MM.1S (cell line): Measurements from ENCODE around the gene ALAS2.
"Not testable (repeated sequence)": the region's sequence is repeated elsewhere in the genome, so short reads cannot be mapped to it uniquely, and the experiment has no call there.

ENCODE experiments used
- DNase-seq: peaks from one replicate; pipeline ENCODE4 v3.0.0-alpha.2; 2015
- H2AFZ ChIP-seq: fragments of 300-600 bp; sonication (generic); 2 replicates; pipeline ENCODE4 v1.6.0; 2016; ENCODE audit warnings: antibody characterized with exemption, low read length
- H3F3A ChIP-seq: fragments of 300-600 bp; sonication (generic); 2 replicates; pipeline ENCODE4 v1.6.1; 2016; ENCODE audit warnings: mild to moderate bottlenecking, antibody characterized with exemption, low read length, moderate library complexity, mixed read lengths; ENCODE audit not compliant: insufficient read depth
- H3K27ac ChIP-seq: fragments of 300-600 bp; sonication (generic); 2 replicates; pipeline ENCODE4 v1.5.1; 2016; ENCODE audit warnings: mild to moderate bottlenecking, low read length
- H3K27me3 ChIP-seq: fragments of 300-600 bp; sonication (generic); replicated peaks from 2 replicates; pipeline ENCODE4 v1.6.0; 2016; ENCODE audit warnings: low read length; ENCODE audit not compliant: insufficient read depth
- H3K36me3 ChIP-seq: fragments of 300-600 bp; sonication (generic); replicated peaks from 2 replicates; pipeline ENCODE4 v1.6.1; 2016; ENCODE audit warnings: mild to moderate bottlenecking, low read length, mixed read lengths; ENCODE audit not compliant: insufficient read depth
- H3K4me1 ChIP-seq: fragments of 300-600 bp; sonication (generic); 2 replicates; pipeline ENCODE4 v1.6.1; 2016; ENCODE audit warnings: low read length, mixed read lengths
- H3K4me2 ChIP-seq: fragments of 300-600 bp; sonication (generic); 2 replicates; pipeline ENCODE4 v1.6.0; 2016; ENCODE audit warnings: low read depth, low read length
- H3K4me3 ChIP-seq: fragments of 300-600 bp; sonication (generic); 2 replicates; pipeline ENCODE4 v1.5.1; 2016; ENCODE audit warnings: low read length, mixed read lengths
- H3K79me2 ChIP-seq: fragments of 300-600 bp; sonication (generic); 2 replicates; pipeline ENCODE4 v1.6.1; 2016; ENCODE audit warnings: mixed run types, low read length, mixed read lengths
- H3K9ac ChIP-seq: fragments of 300-600 bp; sonication (generic); 2 replicates; pipeline ENCODE4 v1.6.1; 2016; ENCODE audit warnings: low read length, mixed read lengths
- H3K9me2 ChIP-seq: fragments of 300-600 bp; sonication (generic); replicated peaks from 2 replicates; pipeline ENCODE4 v1.6.1; 2016; ENCODE audit warnings: mild to moderate bottlenecking, low read length, mixed read lengths; ENCODE audit not compliant: insufficient read depth
- H3K9me3 ChIP-seq: fragments of 300-600 bp; sonication (generic); replicated peaks from 2 replicates; pipeline ENCODE4 v1.6.1; 2016; ENCODE audit warnings: mild to moderate bottlenecking, low read length, mixed read lengths; ENCODE audit not compliant: insufficient read depth
- H4K20me1 ChIP-seq: fragments of 300-600 bp; sonication (generic); 2 replicates; pipeline ENCODE4 v1.6.1; 2016; ENCODE audit warnings: mild to moderate bottlenecking, low read length, moderate library complexity, mixed read lengths; ENCODE audit not compliant: insufficient read depth
- CTCF ChIP-seq: fragments of 300-600 bp; sonication (generic); IDR thresholded peaks from 2 replicates; pipeline ENCODE4 v1.5.1; 2016; ENCODE audit warnings: antibody characterized with exemption, low read length, mixed read lengths
- EZH2 ChIP-seq: fragments of 300-600 bp; sonication (generic); optimal IDR thresholded peaks from 2 replicates; pipeline ENCODE3; 2017; ENCODE audit warnings: low read depth, mild to moderate bottlenecking, antibody characterized with exemption, low read length, mixed read lengths
- EZH2phosphoT487 ChIP-seq: fragments of 300-600 bp; sonication (generic); IDR thresholded peaks from 2 replicates; pipeline ENCODE4 v1.6.1; 2018; ENCODE audit warnings: antibody characterized with exemption, low read length

The ALAS2 gene

DNA sequence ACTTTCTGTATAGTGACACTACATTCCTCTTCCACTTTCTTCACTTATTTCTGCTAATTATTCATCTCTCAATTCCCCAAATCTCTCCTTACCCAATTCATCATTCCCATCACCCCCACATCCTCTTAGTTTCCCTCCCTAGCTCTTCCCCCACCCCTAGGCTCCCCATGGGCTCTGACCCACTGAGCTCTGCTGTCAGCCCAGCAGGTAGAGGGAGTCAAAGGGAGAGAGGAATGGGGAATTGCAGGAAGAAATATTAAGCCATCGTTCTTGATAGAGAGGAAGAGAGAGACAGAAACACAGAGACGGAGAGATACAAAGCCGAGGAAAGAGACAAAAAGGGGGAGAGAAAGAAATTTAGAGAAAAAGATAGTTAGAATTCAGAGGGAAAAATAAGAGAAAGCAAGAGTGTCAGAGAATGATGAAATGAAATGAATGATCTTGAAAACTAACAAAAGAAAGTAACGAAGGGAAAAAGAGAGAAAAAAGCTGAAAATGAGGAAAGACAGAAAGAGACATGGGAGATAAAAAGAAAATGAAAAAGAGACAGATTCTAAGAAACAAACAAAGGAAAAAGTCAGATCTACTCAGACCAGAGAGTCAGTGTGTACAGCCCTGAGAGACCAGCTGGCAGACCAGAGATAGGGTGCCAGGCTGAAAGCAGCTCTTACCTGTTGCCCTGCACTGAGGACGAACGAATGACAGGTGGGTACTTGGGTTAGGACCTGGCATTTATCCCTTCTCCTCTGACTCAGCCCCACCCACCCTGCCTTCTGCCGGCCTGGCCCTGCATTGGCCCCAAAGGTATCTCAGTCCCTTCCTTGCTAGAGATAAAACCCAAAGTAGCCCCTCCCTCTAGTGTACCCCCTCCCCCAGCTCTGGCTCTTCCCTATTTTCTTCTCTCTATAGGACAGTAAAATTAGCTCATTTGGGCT, at the start of gene ALAS2:
TSS of gene ALAS2 (minus strand) at position 707 of the 935 bp plus-strand sequence. CDS start 4,977 bp downstream, outside the sequence.
- H4K20me1 ChIP-seq = no peaks in the 10 kb centered on the region
- no peak within 1 kb of the TSS for H3K4me3 ChIP-seq
- H3K79me2 ChIP-seq = no peaks in the 10 kb centered on the region
- no peaks in the 10 kb centered on the region for H3K9me3 ChIP-seq
- no peaks in the 10 kb centered on the region for H3F3A ChIP-seq
- no peak within 1 kb of the TSS for H2AFZ ChIP-seq
- H3K9me2 ChIP-seq = no peaks in the 10 kb centered on the region
- H3K27me3 ChIP-seq = no peaks in the 10 kb centered on the region
- no peak within 1 kb of the TSS for H3K27ac ChIP-seq
- no peaks in the 10 kb centered on the region for H3K4me1 ChIP-seq
- DNase-seq = no peak
- no peak within 1 kb of the TSS for H3K9ac ChIP-seq
- no peaks in the 10 kb centered on the region for H3K36me3 ChIP-seq
- H3K4me2 ChIP-seq = no peak within 1 kb of the TSS
- TF ChIP-seq EZH2 (no peak), EZH2phosphoT487 (no peak), CTCF (no peak)

DNA sequence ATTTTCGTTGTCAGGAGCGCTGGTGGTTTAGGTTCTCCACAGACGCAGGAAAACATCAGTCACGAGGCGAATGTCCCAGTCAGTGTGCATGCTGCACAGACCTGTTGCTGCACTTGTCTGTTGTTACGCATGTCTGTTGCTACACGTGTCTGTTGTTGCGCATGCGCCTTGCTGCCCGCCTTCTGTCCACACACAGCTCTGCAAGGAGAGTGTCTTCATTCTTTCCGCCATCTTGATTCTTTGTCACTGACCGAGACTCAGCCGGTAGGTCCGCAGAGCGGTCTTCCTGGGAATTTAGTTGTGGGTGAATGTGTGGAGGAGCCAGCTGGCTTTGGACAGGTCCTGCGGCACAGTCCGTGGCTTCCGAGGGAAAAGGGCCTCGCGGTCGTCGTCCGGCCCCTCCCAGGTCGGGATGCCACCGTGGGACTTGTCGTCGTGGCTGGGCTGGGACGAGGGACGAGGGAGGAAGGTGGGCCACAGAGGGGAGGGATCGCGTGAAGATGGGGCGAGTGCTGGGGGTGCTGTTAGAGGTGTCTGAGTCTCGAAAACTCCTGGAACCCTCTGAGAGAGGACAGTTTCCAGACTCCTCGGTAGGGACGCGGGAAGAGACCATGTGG, 44.2 kb upstream of the ALAS2 start, which contains the start of gene PAGE2B:
TSS of gene PAGE2B (plus strand) at position 180 of the 617 bp plus-strand sequence. CDS start 1,012 bp downstream, outside the sequence.
- H3K4me2 ChIP-seq = no peak within 1 kb of the TSS
- no peaks in the 10 kb centered on the region for H3K79me2 ChIP-seq
- no peaks in the 10 kb centered on the region for H3K36me3 ChIP-seq
- TF ChIP-seq EZH2phosphoT487 = no peak
- TF ChIP-seq CTCF = no peak
- TF ChIP-seq EZH2 = no peak
- no peaks in the 10 kb centered on the region for H3K9me2 ChIP-seq
- no peak within 1 kb of the TSS for H3K9ac ChIP-seq
- no peak within 1 kb of the TSS for H3K27ac ChIP-seq
- no peaks in the 10 kb centered on the region for H3F3A ChIP-seq
- no peaks in the 10 kb centered on the region for H4K20me1 ChIP-seq
- no peaks in the 10 kb centered on the region for H3K9me3 ChIP-seq
- no peaks in the 10 kb centered on the region for H3K4me1 ChIP-seq
- H3K27me3 ChIP-seq = no peaks in the 10 kb centered on the region
- no peak for DNase-seq
- no peak within 1 kb of the TSS for H3K4me3 ChIP-seq
- no peak within 1 kb of the TSS for H2AFZ ChIP-seq

- DNase-seq = no peak
- H4K20me1 ChIP-seq = no peaks in the 10 kb centered on the region
- H3K36me3 ChIP-seq = no peaks in the 10 kb centered on the region
- TF ChIP-seq CTCF (no peak), EZH2 (no peak), EZH2phosphoT487 (no peak)
- no peaks in the 10 kb centered on the region for H3K9me3 ChIP-seq
- H3K4me3 ChIP-seq = no peak overlapping the region
- H3K4me2 ChIP-seq = no peak overlapping the region
- H3K4me1 ChIP-seq = no peaks in the 10 kb centered on the region
- no peak overlapping the region for H3K27ac ChIP-seq
- no peaks in the 10 kb centered on the region for H3K27me3 ChIP-seq
- no peak overlapping the region for H2AFZ ChIP-seq
- no peak overlapping the region for H3K9ac ChIP-seq
- H3F3A ChIP-seq = no peaks in the 10 kb centered on the region
- no peaks in the 10 kb centered on the region for H3K9me2 ChIP-seq
- H3K79me2 ChIP-seq = no peaks in the 10 kb centered on the region
Measured at GRCh38 chrX:55072286-55072685, 41.5 kb upstream of the ALAS2 start.

DNA sequence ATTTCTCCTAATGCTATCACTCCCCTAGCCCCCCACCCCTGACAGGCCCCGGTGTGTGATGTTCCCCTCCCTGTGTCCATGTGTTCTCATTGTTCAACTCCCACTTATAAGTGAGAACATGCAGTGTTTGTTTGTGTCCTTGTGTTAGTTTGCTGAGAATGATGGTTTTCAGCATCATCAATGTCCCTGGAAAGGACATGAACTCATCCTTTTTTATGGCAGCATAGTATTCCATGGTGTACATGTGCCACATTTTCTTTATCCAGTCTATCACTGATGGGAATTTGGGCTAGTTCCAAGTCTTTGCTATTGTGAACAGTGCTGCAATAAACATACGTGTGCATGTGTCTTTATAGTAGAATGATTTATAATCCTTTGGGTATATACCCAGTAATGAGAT, 36.4 kb upstream of the ALAS2 start:
- not testable (repeated sequence) for H3K79me2 ChIP-seq, H2AFZ ChIP-seq, H3K27me3 ChIP-seq

More for the DNA sequence above, 36.4 kb upstream of the ALAS2 start:
- H4K20me1 ChIP-seq, H3K9ac ChIP-seq, H3F3A ChIP-seq, H3K9me2 ChIP-seq, DNase-seq, H3K9me3 ChIP-seq, H3K4me3 ChIP-seq, H3K36me3 ChIP-seq, H3K27ac ChIP-seq, H3K4me2 ChIP-seq, H3K4me1 ChIP-seq: not testable (repeated sequence)
